Measurements from ENCODE around the gene GAS7. TPM values are rescaled to one million over a fixed set of nuclear protein-coding genes. Genes with fewer than 3 reads are reported as not detected.

Gene GAS7
- total RNA-seq, 2 donors from 2014 or later = 10.3 to 144 TPM

DNA sequence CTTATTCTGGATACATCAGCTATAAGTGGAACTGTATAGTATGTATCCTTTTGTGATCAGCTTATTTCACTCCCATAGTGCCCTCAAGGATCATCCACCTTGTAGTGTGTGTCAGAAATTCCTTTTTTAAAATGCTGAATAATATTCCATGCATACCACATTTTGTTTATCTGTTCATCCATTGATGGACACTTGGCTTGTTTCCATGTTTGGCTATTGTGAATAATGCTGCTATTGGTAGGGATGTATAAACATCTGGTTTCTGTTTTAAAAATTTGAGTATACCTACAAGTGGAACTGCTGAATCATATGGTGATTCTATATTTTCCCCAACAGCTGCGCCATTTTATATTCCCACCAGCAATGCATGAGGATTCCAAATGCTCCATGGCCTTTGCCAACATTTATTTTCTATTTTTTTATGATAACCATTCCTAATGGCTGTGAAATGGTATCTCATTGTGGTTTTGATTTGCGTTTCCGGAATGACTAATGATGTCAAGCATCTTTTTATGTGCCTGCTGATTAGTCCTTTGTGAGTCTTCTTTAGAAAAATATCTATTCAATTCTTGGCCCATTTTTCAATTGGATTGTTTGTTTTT, 304.9 kb downstream of the GAS7 start:
- 48% methylated on average over 3 of the region's 3 CpGs for WGBS
- no peaks in the 10 kb centered on the region for H3K36me3 ChIP-seq
- intact Hi-C loops (cut with DNase I) = no loop called here
- no peak overlapping the region for H3K4me3 ChIP-seq
- no peak for DNase-seq (ENCODE audit: low spot score)
- TF ChIP-seq, protein P1, sequence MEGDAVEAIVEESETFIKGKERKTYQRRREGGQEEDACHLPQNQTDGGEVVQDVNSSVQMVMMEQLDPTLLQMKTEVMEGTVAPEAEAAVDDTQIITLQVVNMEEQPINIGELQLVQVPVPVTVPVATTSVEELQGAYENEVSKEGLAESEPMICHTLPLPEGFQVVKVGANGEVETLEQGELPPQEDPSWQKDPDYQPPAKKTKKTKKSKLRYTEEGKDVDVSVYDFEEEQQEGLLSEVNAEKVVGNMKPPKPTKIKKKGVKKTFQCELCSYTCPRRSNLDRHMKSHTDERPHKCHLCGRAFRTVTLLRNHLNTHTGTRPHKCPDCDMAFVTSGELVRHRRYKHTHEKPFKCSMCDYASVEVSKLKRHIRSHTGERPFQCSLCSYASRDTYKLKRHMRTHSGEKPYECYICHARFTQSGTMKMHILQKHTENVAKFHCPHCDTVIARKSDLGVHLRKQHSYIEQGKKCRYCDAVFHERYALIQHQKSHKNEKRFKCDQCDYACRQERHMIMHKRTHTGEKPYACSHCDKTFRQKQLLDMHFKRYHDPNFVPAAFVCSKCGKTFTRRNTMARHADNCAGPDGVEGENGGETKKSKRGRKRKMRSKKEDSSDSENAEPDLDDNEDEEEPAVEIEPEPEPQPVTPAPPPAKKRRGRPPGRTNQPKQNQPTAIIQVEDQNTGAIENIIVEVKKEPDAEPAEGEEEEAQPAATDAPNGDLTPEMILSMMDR (IDR thresholded peaks at IDR 0.05) = no peak
- TF ChIP-seq POLR2A (IDR thresholded peaks at IDR 0.05) (no peak), POLR2AphosphoS5 (IDR thresholded peaks at IDR 0.05) (no peak)
- no peaks in the 10 kb centered on the region for H3K4me1 ChIP-seq (replicated peaks)
- H3K27me3 ChIP-seq (replicated peaks; ENCODE audit: insufficient read depth) = no peaks in the 10 kb centered on the region
- H3K9me3 ChIP-seq = no peaks in the 10 kb centered on the region
- no peak overlapping the region for H3K27ac ChIP-seq

GRCh38 chr17:9890124-9890523, 308.3 kb downstream of the GAS7 start:
- H3K4me3 ChIP-seq = no peak overlapping the region
- WGBS = 0% methylated on average over 2 of the region's 2 CpGs
- H3K27ac ChIP-seq = no peak overlapping the region
- DNase-seq (ENCODE audit: low spot score) = no peak
- H3K27me3 ChIP-seq (replicated peaks; ENCODE audit: insufficient read depth) = no peaks in the 10 kb centered on the region
- H3K9me3 ChIP-seq = no peaks in the 10 kb centered on the region
- intact Hi-C loops (cut with DNase I) = no loop called here
- no peaks in the 10 kb centered on the region for H3K4me1 ChIP-seq (replicated peaks)
- H3K36me3 ChIP-seq = no peaks in the 10 kb centered on the region
- TF ChIP-seq POLR2AphosphoS5 (IDR thresholded peaks at IDR 0.05) = no peak
- TF ChIP-seq, protein P1 (IDR thresholded peaks at IDR 0.05) = peak in 2 of 4 experiments; percentile 17 to 20

- TF ChIP-seq, protein P1 (IDR thresholded peaks at IDR 0.05) = no peak
- no peak for TF ChIP-seq POLR2A (IDR thresholded peaks at IDR 0.05)
- no peak for TF ChIP-seq POLR2AphosphoS5 (IDR thresholded peaks at IDR 0.05)
- 86% methylated on average over 8 of the region's 8 CpGs for WGBS
- Histone ChIP-seq H3K27ac (no peak overlapping the region), H3K27me3 (replicated peaks; ENCODE audit: insufficient read depth) (no peaks in the 10 kb centered on the region), H3K36me3 (no peaks in the 10 kb centered on the region), H3K4me3 (no peak overlapping the region), H3K9me3 (no peaks in the 10 kb centered on the region), H3K4me1 (replicated peaks) (no peaks in the 10 kb centered on the region)
- DNase-seq (ENCODE audit: low spot score) = no peak
- intact Hi-C loops (cut with DNase I) = no loop called here
Observed at GRCh38 chr17:9887508-9887907, 310.9 kb downstream of the GAS7 start.

DNA sequence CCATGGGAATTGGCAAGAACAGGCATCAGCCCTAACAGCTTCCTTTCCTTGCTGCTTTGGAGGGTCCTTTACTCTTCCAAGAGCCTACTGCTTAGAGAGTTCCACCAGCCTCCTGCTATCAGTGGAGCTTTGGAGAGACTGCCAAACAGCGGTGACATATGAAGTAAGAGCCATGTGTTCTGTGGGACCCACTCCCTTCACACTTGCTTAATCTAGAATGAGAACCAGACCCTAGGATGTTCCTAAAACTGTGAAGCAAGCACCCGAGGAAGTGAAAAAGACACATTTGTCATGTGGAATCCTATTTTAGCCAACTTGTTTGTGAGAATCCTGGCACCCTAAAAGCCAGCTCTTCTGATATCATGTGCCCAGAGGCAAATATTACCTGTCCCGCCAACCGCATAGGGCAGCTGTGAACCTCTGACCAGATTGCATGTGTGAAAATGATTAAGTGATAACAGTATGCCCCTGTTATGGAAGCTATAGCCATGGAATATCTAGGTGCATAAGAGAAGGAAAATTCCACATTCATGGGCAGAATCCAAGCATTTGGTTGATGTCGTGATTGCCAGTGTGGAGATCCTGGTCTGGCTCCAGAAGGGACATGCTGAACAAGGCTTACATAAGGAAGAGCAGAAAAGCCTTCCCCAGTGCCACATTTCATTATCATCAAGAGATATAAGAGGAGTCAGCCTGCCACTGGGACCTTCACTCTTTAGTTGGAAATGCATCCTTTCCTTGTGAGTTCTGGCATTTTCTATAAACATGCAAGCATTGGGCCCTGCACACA, 312.1 kb downstream of the GAS7 start:
- no peaks in the 10 kb centered on the region for H3K27me3 ChIP-seq (replicated peaks; ENCODE audit: insufficient read depth)
- no peaks in the 10 kb centered on the region for H3K9me3 ChIP-seq
- H3K4me3 ChIP-seq = no peak overlapping the region
- H3K27ac ChIP-seq = no peak overlapping the region
- TF ChIP-seq, protein P1 (IDR thresholded peaks at IDR 0.05) = no peak
- TF ChIP-seq POLR2AphosphoS5 (IDR thresholded peaks at IDR 0.05) (no peak), POLR2A (IDR thresholded peaks at IDR 0.05) (no peak)
- WGBS = 90% methylated on average over 5 of the region's 5 CpGs
- intact Hi-C loops (cut with DNase I) = no loop called here
- no peaks in the 10 kb centered on the region for H3K4me1 ChIP-seq (replicated peaks)
- no peak for DNase-seq (ENCODE audit: low spot score)
- no peaks in the 10 kb centered on the region for H3K36me3 ChIP-seq

DNA sequence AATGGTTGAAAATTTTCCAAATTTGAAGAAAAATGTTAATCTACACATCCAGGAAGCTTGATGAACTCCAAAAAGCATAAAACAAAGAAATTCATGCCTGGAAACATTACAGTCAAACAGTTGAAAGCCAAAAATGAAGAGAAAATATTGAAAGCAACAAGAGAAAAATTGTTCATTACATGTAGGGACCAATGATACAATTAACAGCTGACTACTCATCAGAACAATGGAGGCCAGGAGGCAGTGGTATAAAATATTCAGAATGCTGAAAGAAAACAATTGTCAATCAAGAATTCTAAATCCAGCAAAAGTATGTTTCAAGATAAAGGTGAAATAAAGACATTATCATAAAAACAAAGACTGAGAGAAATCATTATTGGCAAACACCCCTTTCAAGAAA, 315.0 kb downstream of the GAS7 start:
- TF ChIP-seq POLR2A (IDR thresholded peaks at IDR 0.05) (no peak), POLR2AphosphoS5 (IDR thresholded peaks at IDR 0.05) (no peak)
- TF ChIP-seq, protein P1 (IDR thresholded peaks at IDR 0.05) = no peak
- no peaks in the 10 kb centered on the region for H3K4me1 ChIP-seq (replicated peaks)
- H3K9me3 ChIP-seq = no peaks in the 10 kb centered on the region
- intact Hi-C loops (cut with DNase I) = no loop called here
- H3K36me3 ChIP-seq = no peaks in the 10 kb centered on the region
- no peak overlapping the region for H3K27ac ChIP-seq
- no peaks in the 10 kb centered on the region for H3K27me3 ChIP-seq (replicated peaks; ENCODE audit: insufficient read depth)
- no peak overlapping the region for H3K4me3 ChIP-seq
- DNase-seq (ENCODE audit: low spot score) = no peak

All from prostate gland (tissue), 2 donors.